ENCODE measurements around the gene NIT1.

Gene NIT1

DNA sequence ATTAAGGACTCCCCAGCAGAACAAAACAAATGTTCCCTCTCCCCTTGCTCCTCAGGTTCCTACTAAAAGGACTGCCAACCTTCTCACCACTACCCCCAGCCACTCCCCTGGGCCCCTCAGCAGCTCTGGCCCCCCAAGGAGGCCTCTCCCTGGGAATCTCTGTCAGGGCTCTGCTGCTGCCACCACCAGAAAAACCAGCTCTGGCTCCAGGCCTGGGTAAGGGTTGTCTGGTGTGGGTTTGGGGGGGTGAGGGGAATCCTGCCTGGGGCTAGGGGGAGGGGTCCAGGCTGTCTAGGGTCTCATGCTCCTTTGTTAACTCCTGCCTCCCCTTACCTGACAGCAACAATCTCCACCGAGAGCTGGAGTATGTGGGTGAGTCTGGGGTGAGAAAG lies 33.3 kb upstream of the NIT1 start:
- no peak for DNase-seq

- no peak for DNase-seq
Measured at GRCh38 chr1:161085165-161085564, 32.7 kb upstream of the NIT1 start.

DNA sequence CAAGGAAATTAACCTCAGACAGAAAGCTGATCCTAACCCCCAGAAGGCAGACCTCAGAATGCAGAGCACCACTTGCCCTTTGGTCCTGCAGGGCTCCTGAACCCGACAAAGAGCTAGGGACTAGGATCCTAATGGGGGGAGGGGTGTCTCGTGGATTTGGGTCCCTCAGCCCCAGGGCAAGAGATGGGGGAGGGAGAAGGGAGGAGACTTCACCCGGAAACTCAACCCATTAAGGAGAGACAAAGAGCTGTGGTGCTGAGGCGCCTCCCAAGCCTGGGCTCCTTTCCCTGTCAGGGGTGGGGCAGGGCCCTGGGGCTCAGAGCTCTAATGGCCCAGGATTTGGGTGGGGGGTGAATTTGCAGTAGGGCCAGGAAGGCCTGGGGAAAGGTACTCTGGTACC lies 31.4 kb upstream of the NIT1 start:
- DNase-seq = no peak

DNA sequence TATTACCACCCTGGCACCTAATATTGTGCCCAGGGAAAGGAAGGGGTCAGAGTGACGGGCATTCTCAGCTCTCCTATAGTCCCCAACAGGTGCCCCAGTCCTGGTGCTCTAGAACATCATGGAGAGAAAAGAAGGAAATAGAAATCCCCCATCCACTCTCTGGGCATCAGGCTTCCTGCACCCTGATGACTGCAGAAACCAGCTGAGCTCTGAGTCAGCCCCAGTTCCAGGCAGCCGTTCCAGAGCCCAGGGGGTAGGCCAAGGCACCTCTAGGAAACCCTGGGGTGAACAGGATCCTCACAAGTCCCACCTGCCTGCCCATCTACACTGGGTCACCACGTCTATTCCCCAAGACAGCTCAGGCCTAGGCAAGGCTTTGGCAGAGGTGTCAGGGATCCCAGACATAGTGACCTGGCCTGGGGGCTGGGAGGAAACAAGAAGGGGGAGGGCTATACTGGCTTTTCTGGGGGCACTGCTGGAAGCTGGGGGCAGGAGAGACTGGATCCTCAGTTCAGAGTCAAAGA lies 29.3 kb upstream of the NIT1 start:
- DNase-seq = no peak

DNA sequence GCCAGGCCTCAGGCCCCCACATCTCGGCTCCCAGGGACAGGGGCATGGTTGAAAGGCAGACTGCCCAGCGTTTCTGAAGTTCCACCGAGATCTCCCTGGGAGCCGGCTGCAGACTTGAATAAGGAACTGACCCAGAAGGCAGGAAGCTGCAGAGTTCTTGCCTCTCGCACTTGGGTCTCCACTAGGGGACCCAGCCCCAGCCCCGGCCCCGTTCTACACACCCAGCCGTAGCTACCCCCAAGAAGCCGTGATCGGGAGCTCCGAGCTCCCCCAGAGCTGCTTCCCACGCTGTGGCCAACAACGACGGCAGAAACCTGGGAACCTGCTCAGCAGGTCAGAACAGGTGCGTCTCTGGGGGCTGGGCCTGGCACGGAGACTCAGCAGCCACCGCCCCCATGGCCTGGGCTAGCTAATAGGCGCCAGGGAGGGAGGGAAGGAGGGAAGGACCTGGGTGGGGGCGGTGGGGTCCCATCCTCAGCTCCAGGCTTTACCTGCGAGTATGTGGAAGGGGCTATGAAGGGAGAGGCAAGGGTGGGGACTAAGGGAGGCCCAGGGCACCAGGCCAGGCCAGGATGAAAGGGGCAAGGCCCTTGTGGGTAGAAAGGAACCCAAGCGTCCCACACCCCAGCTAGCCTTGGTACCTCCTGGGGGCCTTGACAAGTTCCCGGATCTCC lies 28.5 kb upstream of the NIT1 start, which contains the start of gene NECTIN4:
NECTIN4 (minus strand) TSS at position 308 of the 674 bp plus-strand sequence; CDS start at position 46, 262 bp downstream.
- no peak for DNase-seq

DNA sequence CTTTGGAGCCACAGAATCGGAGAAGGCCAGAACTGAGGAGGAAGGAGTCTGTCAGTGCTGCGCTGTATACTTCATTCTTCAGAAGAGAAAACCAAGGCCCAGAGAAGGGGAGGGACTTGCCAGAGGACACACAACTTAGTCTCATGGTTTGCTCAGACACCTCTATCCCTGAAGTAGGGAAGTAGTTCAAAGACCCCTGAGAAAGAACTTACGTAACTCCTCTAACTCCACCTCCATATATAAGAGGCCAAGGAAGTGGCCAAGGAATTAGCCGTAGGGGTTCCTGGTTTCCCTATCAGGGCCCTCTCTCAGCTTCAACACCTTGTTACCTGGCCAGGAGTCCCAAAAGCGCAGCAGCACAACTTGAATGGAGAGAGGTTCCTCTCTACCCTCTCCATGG lies 28.0 kb upstream of the NIT1 start:
- no peak for DNase-seq

DNA sequence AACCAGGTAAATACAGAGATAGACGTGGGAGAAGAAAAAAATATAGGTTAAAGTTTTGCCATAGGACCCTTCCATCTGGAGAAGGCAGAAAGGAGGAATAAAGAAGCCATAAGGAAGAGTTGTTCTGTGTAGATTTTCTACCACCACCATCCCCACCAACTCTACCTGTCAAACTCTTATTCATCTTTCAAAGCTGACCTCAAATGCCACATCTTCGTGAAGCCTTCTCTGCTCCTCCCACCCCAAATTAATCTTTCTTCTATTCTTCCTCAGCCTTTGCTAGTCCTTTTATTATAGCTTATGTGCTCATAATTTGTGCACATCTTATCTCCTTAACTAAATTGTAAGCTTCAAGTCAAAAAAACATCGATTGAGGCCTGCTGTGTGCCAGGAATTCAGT lies 27.3 kb upstream of the NIT1 start:
- no peak for DNase-seq

DNA sequence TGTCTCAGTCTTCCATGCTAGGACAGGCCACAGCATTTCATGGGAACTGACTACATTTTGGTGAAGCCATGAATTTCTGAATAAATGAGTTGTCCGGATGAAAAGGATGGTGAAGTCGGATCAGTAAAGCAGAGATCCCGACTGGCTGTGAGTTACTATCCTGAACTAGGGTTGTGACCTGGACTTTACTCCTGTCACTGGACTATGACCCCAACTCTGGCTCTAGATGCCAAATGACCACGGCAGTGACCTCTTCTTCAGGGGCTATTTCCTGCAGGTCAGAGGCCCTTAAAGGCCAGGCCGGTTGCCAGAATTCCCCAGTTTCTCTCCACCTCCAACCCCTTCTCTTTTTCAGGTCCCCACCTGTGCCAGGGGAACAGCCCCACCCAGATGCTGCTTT lies 26.8 kb upstream of the NIT1 start:
- DNase-seq = no peak

DNA sequence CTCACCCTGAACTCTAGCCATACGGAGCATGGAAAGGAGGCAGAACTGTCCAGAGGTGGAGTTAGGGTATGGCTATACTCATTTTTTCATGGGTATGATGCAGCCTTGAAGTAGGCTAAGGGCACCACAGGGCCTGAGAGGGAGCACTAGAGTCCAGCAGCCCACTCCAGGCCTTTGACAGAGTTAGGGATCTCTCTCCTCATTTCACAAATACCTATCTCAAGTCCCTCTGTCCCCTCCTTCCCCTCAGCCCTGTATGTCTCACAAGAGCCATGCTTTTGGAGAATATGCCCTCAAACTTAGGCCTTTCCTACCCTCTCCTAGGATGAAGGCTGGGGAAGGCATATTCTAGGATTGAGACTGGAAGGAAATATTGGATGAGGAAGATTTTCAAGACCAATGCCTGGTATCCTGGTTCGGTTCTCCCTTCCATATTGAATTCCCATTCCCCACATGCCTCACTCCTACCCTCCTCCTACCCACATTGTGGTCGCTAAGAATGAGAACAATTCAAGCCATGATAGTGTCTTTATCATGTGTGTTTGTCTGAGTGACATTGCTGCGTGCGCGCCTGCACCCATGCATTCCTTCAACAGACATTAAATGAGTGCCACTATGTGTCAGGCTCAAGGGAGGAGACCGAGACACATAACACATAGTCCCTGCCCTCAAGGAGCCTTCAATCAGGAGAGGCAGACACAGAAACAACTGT lies 26.0 kb upstream of the NIT1 start:
- DNase-seq = no peak

DNA sequence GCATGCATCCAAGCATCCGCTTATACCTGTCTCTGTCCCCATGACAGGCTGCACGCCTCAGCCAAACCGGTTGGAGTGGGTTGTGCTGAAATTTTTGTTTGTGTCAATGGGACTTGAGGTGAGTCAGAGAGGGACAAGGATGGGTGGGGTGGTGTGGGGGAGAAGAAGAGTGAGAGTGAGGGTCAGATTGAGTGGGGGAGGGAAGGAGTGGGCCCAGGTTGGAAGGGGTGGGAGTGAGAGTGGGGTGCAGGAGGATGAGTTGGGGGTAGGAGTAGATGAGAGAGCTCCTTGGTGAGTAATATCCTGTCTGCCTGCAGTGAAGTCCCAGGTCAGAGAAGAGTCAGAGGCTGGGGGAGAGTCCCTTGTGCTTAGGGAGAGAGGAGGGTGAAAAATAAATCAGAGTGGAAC lies 25.3 kb upstream of the NIT1 start:
- DNase-seq = peak; percentile 55

DNA sequence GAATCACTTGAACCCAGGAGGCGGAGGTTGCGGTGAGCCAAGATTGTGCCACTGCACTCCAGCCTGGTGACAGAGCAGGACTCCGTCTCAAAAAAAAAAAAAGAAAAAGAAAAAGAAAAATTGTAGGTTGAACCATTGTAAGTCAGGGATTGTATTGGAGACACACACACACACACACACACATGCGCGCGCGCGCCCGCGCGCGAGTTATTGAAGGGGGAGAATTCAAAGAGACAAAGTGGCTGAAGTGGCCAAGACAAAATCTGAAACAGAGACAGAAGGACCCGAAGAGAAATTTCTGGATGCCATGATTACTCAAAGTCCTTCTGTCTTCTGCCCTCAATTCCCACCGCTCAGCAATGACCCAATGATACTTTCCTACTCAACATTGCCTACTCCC lies 23.4 kb upstream of the NIT1 start:
- DNase-seq = no peak

DNA sequence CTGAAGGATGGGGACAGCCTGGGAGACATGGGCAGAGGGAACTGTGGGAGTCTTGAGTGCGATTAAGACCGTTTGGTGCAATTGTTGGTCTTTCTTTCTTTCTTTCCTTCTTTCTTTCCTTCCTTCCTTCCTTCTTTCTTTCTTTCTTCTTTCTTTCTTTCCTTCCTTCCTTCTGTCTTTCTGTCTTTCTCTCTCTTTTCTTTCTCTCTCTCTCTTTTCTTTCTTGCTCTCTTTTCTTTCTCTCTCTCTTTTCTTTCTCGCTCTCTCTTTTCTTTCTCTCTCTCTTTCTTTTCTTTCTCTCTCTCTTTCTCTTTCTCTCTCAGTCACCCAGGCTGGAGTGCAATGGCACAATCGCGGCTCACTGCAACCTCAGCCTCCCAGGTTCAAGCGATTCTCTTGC lies 22.7 kb upstream of the NIT1 start:
- no peak for DNase-seq

GRCh38 chr1:161096015-161096414 lies 21.9 kb upstream of the NIT1 start:
- no peak for DNase-seq

- DNase-seq = no peak
Measured at GRCh38 chr1:161096530-161096929, 21.4 kb upstream of the NIT1 start.

GRCh38 chr1:161098210-161099068 lies 19.5 kb upstream of the NIT1 start, which contains the start of gene KLHDC9:
TSS of gene KLHDC9 (plus strand) at chr1:161098361. CDS start at chr1:161098536, 175 bp downstream.
- DNase-seq = peak; percentile 67

GRCh38 chr1:161099090-161099802 lies 18.7 kb upstream of the NIT1 start:
- no peak for DNase-seq

- no peak for DNase-seq
Measured at GRCh38 chr1:161100556-161100955, 17.3 kb upstream of the NIT1 start.

- no peak for DNase-seq
Measured at GRCh38 chr1:161106431-161106830, 11.5 kb upstream of the NIT1 start.

- no peak for DNase-seq
Measured at GRCh38 chr1:161111117-161111516, 6.8 kb upstream of the NIT1 start.

- no peak for DNase-seq
Measured at GRCh38 chr1:161111527-161111926, 6.4 kb upstream of the NIT1 start.

DNA sequence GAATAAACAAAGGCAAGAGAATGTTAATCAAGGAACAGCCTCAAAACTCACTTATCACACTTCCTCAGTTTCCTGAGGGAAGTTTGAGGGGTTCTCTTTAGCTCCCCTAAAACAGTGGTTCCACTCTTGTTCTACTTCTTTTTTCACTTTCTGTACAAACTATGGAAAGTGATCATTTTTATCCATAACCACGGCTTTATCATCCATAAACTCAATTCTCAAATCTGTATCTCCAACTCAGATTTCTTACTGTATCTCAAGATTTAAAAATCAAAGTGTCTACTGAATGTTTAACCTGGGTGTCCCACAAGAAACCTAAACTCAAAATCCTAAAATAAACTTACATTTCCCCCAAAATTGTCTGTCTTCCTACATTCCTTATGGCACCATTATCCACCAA lies 4.0 kb upstream of the NIT1 start:
- DNase-seq = no peak

DNA sequence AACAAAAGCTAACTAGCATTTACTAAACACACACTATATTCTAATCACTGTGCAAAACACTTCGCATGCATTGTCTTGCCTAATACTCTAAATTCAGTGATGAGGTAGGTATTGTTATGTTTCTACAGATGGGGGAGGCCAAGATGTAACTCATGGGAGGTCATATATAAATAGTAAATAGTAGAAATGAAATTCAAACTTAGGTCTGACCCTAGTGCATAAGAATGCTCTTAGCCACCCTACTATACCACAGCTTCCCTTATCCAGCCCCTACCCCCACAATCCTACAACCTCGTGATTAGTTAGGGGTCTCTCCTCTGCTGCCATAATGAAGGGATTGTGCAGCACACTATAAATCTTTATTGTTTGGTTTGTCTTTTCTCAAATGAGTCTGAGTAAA lies 3.3 kb upstream of the NIT1 start:
- no peak for DNase-seq
